ENCODE measurements around the gene UBR4. TPM values are rescaled to one million over a fixed set of nuclear protein-coding genes. Genes with fewer than 3 reads are reported as not detected.

The UBR4 gene
- total and polyA plus RNA-seq, 10 of the 15 experiments (the other 5 are each of a cell fraction or from before 2014, with no cell fraction given), result 34.2 to 124 (median 56.2) TPM

DNA sequence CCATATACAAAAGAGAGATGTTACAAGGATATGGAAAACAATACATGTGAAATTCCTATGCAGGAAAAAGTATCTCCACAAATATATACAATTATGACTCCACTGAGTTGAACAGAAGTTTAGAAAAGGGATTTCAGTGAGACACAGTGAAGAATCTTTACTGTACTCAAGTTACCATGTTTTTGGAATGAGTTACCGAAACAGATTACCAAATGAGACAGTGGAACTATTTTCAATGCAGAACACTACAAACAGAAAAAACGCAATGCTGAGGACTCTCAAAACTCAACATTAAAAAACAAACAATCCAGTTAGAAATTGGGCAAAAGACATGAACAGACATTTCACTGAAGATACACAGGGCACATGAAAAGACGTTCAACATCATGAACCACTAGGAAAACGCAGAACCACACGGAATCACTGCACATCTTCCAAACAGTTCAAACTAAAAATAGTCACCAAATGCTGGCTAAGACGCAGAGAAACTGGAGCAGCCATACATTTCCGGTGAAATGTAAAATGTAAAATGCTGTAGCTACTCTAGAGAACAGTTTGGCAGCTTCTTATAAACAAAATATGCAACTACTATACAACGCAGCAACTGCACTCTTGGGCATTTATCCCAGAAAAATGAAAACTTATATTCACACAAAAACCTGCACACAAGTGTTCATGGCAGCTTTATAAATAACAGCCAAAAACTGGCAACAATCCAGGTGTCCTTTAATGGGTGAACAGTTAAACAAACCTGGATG lies 118.7 kb downstream of the UBR4 start:
- ChIA-PET CTCF (no interaction called here), RAD21 (ENCODE audit: unreplicated experiment) (no interaction called here), SMC1A (ENCODE audit: uncharacterized antibody, unreplicated experiment) (interaction anchor here (1.3 kb wide), 1 partner anchor 22 kb away, joined by 4 read pairs; no protein-coding TSS in a partner anchor), POLR2A (no interaction called here)
- intact Hi-C loops (cut with micrococcal nuclease; ENCODE audit: unreplicated experiment), result no loop called here
- no peaks in the 10 kb centered on the region for H4K20me1 ChIP-seq (ENCODE audit: control insufficient read depth, insufficient read depth)
- in situ Hi-C loops (cut with MboI), result no loop called here
- no TSS peak for BruUV-seq (replicated peaks)
- no peak for TF ChIP-seq NFYB (IDR thresholded peaks at IDR 0.05; ENCODE audit: insufficient read depth, low read depth, low read length)
- TF ChIP-seq TAF1 (IDR thresholded peaks at IDR 0.05; ENCODE audit: borderline replicate concordance, low read depth, low read length), result no peak
- no peaks in the 10 kb centered on the region for H3K9me3 ChIP-seq (replicated peaks; ENCODE audit: control insufficient read depth, insufficient read depth, low read length)
- ATAC-seq (no peak), FAIRE-seq (no peak), DNase-seq (ENCODE audit: low read depth, low spot score) (no peak)
- no peaks in the 10 kb centered on the region for H3K27me3 ChIP-seq (replicated peaks in 1 of 2; ENCODE audit: control insufficient read depth in 2 of 2, insufficient read depth in 2 of 2, low read length in 1 of 2)
- peaks cover 26% of the 10 kb centered on the region for H3K4me1 ChIP-seq (ENCODE audit: control insufficient read depth, insufficient read depth, low read length)
- peaks cover 39 to 49% of the 10 kb centered on the region in 2 experiments for H3K36me3 ChIP-seq (ENCODE audit: control insufficient read depth in 2 of 2, insufficient read depth in 2 of 2, low read length in 1 of 2)
- no peak overlapping the region for H3K9ac ChIP-seq (ENCODE audit: control insufficient read depth, insufficient read depth, low read length)
- no peaks in the 10 kb centered on the region for H3K79me2 ChIP-seq (ENCODE audit: control insufficient read depth, insufficient read depth, low read length)
- no peak overlapping the region for H3K4me3 ChIP-seq
- 97% methylated on average over 8 of the region's 8 CpGs for WGBS (ENCODE audit: insufficient coverage, insufficient replicate concordance, low lambda C conversion rate, missing lambda C conversion rate)
- no peak overlapping the region for H3K27ac ChIP-seq (ENCODE audit: control insufficient read depth, insufficient read depth)
- no peak overlapping the region for H3K4me2 ChIP-seq (ENCODE audit: control insufficient read depth, insufficient read depth)
- no peak overlapping the region for H2AFZ ChIP-seq (ENCODE audit: control insufficient read depth, low read depth, low read length)

DNA sequence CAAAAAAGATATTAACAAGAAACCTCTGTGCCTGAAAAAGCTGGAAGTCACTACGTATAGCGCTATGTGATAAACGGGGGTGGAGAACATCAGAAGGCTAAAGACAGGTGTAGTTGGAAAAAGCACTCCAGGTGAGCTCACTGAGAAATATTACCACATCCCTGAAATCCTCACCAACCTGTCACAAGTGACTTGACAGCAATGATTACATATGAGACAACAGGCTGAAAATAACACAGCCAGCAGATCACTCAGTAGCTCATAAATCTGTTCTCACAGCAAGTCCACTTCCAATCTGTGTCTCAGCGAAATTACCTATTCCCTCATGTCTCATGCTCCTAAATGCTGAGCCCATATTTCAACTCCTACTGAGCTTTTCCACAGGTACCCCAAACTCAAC lies 120.5 kb downstream of the UBR4 start:
- no TSS peak for BruUV-seq (replicated peaks)
- in situ Hi-C loops (cut with MboI) (no loop called here), intact Hi-C loops (cut with micrococcal nuclease; ENCODE audit: unreplicated experiment) (loop anchor here (2.0 kb wide), 1 partner anchor 187 kb away; the partner anchor contains the start of gene ALDH4A1)
- Histone ChIP-seq H3K4me2 (ENCODE audit: control insufficient read depth, insufficient read depth) (no peak overlapping the region), H3K4me3 (no peak overlapping the region), H3K27ac (ENCODE audit: control insufficient read depth, insufficient read depth) (peak overlapping the region; percentile 59), H3K79me2 (ENCODE audit: control insufficient read depth, insufficient read depth, low read length) (no peaks in the 10 kb centered on the region), H2AFZ (ENCODE audit: control insufficient read depth, low read depth, low read length) (no peak overlapping the region), H3K36me3 (ENCODE audit: control insufficient read depth in 2 of 2, insufficient read depth in 2 of 2, low read length in 1 of 2) (peaks cover 35 to 40% of the 10 kb centered on the region in 2 experiments), H3K9me3 (replicated peaks; ENCODE audit: control insufficient read depth, insufficient read depth, low read length) (no peaks in the 10 kb centered on the region), H4K20me1 (ENCODE audit: control insufficient read depth, insufficient read depth) (no peaks in the 10 kb centered on the region; the same call in 1 of the 2 replicates), H3K27me3 (replicated peaks in 1 of 2; ENCODE audit: control insufficient read depth in 2 of 2, insufficient read depth in 2 of 2, low read length in 1 of 2) (no peaks in the 10 kb centered on the region), H3K9ac (ENCODE audit: control insufficient read depth, insufficient read depth, low read length) (no peak overlapping the region), H3K4me1 (ENCODE audit: control insufficient read depth, insufficient read depth, low read length) (peaks cover 26% of the 10 kb centered on the region)
- no peak for ATAC-seq
- no peak for DNase-seq (ENCODE audit: low read depth, low spot score)
- no peak for FAIRE-seq
- 95% methylated on average over 4 of the region's 4 CpGs for WGBS (ENCODE audit: insufficient coverage, insufficient replicate concordance, low lambda C conversion rate, missing lambda C conversion rate)
- POLR2A ChIA-PET, result no interaction called here
- RAD21 ChIA-PET (ENCODE audit: unreplicated experiment), result interaction anchor here (0.8 to 1.7 kb wide), 5 partner anchors 9 to 206 kb away, joined by 3 to 5 read pairs (median 3); no protein-coding TSS in a partner anchor
- SMC1A ChIA-PET (ENCODE audit: uncharacterized antibody, unreplicated experiment), result interaction anchor here (0.7 to 1.3 kb wide), 5 partner anchors 13 to 182 kb away, joined by 3 to 5 read pairs (median 3); no protein-coding TSS in a partner anchor
- CTCF ChIA-PET, result interaction anchor here (0.6 to 3.8 kb wide), 11 partner anchors 14 to 1608 kb away, joined by 3 to 22 read pairs (median 3); no protein-coding TSS in a partner anchor
- TF ChIP-seq JUND (IDR thresholded peaks at IDR 0.05; ENCODE audit: low read depth, low read length), result no peak
- TF ChIP-seq CBFB (IDR thresholded peaks at IDR 0.05; ENCODE audit: low read depth), result no peak
- TF ChIP-seq KLF5 (IDR thresholded peaks at IDR 0.05; ENCODE audit: partially characterized antibody), result no peak
- no peak for TF ChIP-seq CHD1 (IDR thresholded peaks at IDR 0.05; ENCODE audit: low read depth, low read length)
- TF ChIP-seq YBX1 (IDR thresholded peaks at IDR 0.05), result no peak
- TF ChIP-seq IKZF1 (conservative IDR thresholded peaks at IDR 0.05), result no peak
- no peak for TF ChIP-seq IRF4 (IDR thresholded peaks at IDR 0.05; ENCODE audit: low read depth, low read length)
- TF ChIP-seq, protein P1, sequence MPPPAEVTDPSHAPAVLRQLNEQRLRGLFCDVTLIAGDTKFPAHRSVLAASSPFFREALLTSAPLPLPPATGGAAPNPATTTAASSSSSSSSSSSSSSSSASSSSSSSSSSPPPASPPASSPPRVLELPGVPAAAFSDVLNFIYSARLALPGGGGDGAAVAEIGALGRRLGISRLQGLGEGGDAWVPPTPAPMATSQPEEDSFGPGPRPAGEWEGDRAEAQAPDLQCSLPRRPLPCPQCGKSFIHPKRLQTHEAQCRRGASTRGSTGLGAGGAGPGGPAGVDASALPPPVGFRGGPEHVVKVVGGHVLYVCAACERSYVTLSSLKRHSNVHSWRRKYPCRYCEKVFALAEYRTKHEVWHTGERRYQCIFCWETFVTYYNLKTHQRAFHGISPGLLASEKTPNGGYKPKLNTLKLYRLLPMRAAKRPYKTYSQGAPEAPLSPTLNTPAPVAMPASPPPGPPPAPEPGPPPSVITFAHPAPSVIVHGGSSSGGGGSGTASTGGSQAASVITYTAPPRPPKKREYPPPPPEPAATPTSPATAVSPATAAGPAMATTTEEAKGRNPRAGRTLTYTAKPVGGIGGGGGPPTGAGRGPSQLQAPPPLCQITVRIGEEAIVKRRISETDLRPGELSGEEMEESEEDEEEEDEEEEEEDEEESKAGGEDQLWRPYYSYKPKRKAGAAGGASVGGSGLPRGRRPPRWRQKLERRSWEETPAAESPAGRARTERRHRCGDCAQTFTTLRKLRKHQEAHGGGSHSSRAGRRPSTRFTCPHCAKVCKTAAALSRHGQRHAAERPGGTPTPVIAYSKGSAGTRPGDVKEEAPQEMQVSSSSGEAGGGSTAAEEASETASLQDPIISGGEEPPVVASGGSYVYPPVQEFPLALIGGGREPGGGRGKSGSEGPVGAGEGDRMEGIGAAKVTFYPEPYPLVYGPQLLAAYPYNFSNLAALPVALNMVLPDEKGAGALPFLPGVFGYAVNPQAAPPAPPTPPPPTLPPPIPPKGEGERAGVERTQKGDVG (CRISPR knock-in tag; IDR thresholded peaks at IDR 0.05), result no peak
- TF ChIP-seq POU2F2 (IDR thresholded peaks at IDR 0.05; ENCODE audit: borderline replicate concordance, low read depth, low read length), result no peak
- TF ChIP-seq SMAD1 (IDR thresholded peaks at IDR 0.05; ENCODE audit: low read depth, partially characterized antibody), result no peak
- TF ChIP-seq, protein P2, sequence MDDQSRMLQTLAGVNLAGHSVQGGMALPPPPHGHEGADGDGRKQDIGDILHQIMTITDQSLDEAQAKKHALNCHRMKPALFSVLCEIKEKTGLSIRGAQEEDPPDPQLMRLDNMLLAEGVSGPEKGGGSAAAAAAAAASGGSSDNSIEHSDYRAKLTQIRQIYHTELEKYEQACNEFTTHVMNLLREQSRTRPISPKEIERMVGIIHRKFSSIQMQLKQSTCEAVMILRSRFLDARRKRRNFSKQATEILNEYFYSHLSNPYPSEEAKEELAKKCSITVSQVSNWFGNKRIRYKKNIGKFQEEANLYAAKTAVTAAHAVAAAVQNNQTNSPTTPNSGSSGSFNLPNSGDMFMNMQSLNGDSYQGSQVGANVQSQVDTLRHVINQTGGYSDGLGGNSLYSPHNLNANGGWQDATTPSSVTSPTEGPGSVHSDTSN (IDR thresholded peaks at IDR 0.05; ENCODE audit: insufficient replicate concordance, low read depth, low read length), result no peak

All from GM12878 (cell line).